ENCODE results near the gene KLHL26.
"Not testable (repeated sequence)": the region's sequence is repeated elsewhere in the genome, so short reads cannot be mapped to it uniquely, and the experiment has no call there.

KLHL26 gene, protein sequence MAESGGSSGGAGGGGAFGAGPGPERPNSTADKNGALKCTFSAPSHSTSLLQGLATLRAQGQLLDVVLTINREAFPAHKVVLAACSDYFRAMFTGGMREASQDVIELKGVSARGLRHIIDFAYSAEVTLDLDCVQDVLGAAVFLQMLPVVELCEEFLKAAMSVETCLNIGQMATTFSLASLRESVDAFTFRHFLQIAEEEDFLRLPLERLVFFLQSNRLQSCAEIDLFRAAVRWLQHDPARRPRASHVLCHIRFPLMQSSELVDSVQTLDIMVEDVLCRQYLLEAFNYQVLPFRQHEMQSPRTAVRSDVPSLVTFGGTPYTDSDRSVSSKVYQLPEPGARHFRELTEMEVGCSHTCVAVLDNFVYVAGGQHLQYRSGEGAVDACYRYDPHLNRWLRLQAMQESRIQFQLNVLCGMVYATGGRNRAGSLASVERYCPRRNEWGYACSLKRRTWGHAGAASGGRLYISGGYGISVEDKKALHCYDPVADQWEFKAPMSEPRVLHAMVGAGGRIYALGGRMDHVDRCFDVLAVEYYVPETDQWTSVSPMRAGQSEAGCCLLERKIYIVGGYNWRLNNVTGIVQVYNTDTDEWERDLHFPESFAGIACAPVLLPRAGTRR

GRCh38 chr19:18636969-18637629 lies at the start of gene KLHL26:
KLHL26 (plus strand) TSS chr19:18637028; CDS start chr19:18637055, 27 bp downstream.
- no peak for DNase-seq

DNA sequence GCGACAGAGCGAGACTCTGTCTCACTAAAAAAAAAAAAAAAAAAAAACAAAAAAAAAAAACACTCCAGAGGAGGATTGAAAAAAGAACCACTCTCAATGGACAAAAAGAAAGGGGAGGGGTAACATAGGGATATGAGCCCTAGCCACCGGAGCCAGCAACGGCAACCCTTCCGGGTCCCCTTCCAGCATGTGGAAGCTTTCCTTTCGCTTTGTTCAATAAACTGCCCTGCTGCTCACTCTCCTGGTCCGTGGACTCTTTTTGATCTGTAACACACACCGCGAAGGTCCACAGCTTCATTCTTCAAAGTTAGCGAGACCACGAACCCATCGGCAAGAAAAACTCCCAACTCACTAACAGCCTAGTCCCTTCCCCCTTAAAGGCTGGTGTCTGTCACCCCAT lies 49.3 kb upstream of the KLHL26 start:
- DNase-seq, result no peak

DNA sequence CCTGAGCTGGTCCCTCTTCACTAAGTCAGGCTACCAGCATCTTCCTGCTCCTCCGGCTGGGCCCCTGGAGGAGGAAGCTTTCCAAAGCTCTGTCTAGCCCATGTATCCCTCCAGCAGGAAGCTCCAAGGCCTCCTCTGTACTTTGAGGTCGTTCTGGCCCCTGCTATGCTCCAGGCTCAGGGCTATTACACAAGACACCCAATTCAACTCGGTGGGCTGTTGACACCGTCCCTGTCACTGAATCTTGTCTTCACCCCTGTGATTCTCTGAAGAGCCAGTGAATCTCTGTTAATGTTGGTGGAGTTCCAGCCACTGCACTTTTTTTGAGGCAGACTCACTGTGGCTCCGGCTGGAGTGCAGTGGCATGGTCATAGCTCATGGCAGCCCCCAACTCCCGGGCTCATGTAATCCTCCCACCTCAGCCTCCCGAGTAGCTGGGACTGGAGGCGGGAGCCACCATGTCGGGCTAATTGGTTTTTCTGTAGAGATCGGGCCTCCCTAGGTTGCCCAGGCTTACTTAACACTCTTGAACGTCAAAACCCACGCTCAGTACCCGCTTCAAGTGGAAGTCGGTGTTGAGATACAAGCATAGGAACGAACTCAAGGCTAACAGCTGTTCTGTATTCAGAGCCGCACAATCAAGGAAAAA lies 48.7 kb upstream of the KLHL26 start:
- DNase-seq, result no peak

DNA sequence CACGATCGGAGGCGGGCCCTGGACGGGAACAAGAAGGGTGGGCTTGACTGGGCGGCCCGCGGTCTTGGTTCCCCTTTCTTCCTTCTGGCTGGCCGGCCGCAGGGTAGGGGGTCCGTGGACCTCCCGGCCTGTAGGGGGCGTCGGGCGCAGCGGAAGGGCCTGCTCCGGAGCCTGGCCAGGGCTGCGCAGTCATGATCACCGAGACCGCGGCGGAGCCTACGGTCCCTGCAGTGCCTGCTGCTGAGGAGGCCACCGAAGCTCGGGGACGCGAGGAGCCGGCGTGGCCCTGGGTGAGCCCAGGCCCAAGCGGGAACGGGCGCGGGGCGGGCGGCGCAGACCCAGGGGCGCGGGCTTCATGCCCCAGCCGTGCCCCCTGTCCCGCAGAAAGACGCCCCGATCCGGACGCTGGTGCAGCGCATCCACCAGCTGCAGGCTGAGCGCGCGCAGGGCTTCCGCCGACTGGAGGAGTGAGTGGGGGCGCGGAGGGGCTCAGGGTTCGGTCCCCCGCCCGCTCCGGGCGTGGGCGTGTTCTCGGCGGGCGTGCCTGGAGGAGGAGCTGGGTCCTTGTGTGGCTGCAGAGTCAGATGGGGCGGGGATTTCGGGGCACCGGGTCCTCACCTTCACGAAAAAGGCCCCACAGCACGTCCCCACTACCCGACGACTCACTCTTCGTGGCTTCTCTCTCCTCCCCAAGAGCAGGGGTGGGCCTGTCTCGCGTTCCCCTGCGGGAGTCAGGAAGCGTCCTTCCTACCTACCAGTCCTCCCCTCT lies 48.0 kb upstream of the KLHL26 start, which contains the start of gene REX1BD:
Gene REX1BD, plus strand, starts transcription at position 188 of the 769 bp plus-strand sequence. Its CDS starts 4 bp downstream, at position 192.
- DNase-seq, result peak; percentile 86 to 88

GRCh38 chr19:18589380-18590272 lies 47.2 kb upstream of the KLHL26 start:
- peak; percentile 71 to 76 for DNase-seq

GRCh38 chr19:18590273-18591272 lies 46.3 kb upstream of the KLHL26 start:
- DNase-seq, result peak; percentile 19 to 40

- DNase-seq, result no peak
These were observed 45.0 kb upstream of the KLHL26 start for GRCh38 chr19:18591735-18592385.

- not testable (repeated sequence) for DNase-seq
These were observed 44.1 kb upstream of the KLHL26 start for GRCh38 chr19:18592732-18593131.

DNA sequence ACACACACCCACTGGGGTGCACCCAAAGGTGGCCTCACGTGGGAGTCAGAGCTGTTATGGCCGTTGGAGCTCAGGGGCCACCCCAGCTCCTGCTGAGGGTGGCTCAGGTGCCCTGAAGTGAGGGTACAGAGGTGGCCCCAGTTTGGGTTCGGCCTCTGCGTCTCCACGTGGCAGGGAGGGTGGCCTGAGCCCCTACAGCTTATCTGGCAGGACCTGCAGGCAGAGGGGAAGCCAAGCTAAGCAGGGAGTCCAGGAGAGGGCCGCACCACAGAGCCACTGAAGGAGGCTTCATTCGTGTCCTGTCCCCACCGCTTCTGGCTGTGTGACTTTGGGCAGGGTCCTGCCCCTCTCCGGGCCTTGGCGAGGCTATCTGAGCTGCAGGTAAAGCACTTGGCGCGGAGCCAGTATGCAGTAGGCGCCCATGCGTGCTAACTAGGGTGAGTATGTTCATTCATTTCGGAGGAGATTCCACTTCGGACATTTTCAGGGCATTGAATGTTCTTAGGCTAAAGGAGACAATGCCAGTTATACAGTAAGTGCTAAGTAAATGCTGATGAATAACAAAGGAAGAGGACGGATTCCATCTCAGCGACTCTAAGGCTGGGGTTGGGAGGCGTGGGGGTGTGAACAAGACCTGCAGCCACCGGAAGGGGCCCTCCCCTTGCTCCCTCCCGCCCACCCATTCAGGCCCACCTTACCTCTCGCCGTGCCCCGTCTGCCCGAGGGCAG lies 43.3 kb upstream of the KLHL26 start:
- no peak for DNase-seq

- peak; percentile 78 to 80 for DNase-seq
These were observed 42.6 kb upstream of the KLHL26 start for GRCh38 chr19:18594096-18594823.

GRCh38 chr19:18594824-18595373 lies 41.9 kb upstream of the KLHL26 start:
- DNase-seq, result no peak

GRCh38 chr19:18595475-18595874 lies 41.4 kb upstream of the KLHL26 start:
- DNase-seq, result no peak

DNA sequence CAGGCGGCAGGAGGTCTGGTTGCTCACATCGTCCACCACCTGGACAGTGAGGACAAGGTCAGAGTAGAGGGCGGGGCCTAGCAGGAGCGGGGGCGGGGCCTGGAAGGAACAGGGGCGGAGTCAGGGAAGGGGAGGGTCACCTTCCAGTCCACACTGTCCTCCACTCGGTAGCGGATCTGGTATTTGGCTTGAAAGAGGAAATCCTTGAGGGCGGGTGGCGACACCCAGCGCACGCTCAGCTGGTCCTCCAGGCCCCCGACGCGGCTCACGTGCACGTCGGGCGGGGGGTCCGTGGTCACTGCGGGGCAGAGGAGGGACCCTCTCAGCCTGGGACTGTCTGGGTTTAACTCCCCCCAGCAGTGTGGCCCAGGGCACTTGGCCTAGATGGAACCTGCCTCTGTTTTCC lies 40.1 kb upstream of the KLHL26 start:
- peak in 1 of 2 donors; percentile 46 for DNase-seq

DNA sequence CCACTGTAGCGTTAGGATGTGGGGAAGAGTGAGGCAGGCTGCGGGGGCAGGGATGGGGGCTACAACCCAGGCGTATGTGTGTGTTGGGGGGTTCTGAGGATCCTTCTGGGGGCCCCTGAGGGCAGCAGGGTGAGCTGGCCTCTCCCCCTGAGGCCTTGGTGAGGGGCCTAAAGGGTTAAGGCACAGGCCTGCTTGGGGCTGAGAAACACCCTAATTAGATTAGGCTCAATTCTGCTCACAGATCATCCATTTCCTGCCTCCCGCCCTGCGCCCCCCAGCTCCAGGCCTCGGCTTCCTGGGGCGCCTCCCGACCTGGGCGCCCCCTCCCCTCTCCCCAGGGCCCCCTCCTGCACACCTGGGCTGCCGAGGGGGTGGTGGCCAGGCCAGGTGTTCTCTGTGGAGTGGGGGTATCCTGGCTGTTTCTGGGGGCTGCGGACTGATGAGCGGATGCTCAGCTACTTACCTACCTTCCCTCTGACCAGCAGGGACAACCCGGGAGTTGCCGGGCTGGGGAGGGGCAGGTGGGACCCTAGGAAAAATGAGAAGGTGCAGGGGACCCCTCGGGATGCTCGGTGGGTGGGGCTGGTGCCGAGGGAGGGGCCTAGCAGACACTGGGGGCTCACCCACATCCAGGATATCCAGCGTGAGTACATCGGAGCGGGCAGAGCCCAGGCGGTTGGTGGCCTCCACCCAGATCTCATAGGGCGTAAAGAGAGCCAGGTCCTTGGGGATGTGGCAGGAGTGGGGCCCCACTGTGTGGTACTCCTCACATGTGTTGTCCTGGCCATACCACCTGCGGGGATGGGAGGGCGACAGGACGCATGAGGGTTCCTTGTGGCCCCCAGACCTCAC lies 38.8 kb upstream of the KLHL26 start:
- no peak for DNase-seq

GRCh38 chr19:18599485-18599884 lies 37.3 kb upstream of the KLHL26 start:
- DNase-seq, result no peak

GRCh38 chr19:18600692-18601397 lies 36.0 kb upstream of the KLHL26 start:
- not testable (repeated sequence) for DNase-seq

Data from CD4-positive, alpha-beta T cell treated with Interleukin-1 beta for 1 hour (primary cell).